IMR-90 (cell line): ENCODE measurements around the gene BEND3. TPM values are rescaled to one million over a fixed set of nuclear protein-coding genes. Genes with fewer than 3 reads are reported as not detected.
"Not testable (repeated sequence)": the region's sequence is repeated elsewhere in the genome, so short reads cannot be mapped to it uniquely, and the experiment has no call there.

ENCODE experiments used
- ATAC-seq: fragments of 200-7000 bp; cut with Tn5 transposase; 2 replicates; pipeline ENCODE4 v1.9.1; 2020; ENCODE audit warnings: low read depth, mild to moderate bottlenecking, moderate library complexity
- BruUV-seq: library from RNA; stranded (reverse); fragments of 400-500 nt; replicated peaks from 2 replicates; lab custom pipeline; 2021; lab: Mats Ljungman, UMichigan
- CTCF ChIA-PET: fragments of 300-600 bp; formaldehyde crosslinking; extraction: SDS; loops from one replicate; lab custom pipeline; 2021; ENCODE audit warnings: antibody characterized with exemption; lab: Yijun Ruan, JAX
- POLR2A ChIA-PET: fragments of 300-600 bp; sonication (Branson Sonifier 250); formaldehyde crosslinking; loops from one replicate; lab custom pipeline; 2022; ENCODE audit warnings: antibody characterized with exemption; ENCODE audit not compliant: unreplicated experiment; lab: Charles Lee
- DNase-seq: peaks from one replicate; pipeline ENCODE4 v3.0.0; 2013
- H2AFZ ChIP-seq: replicated peaks from 2 replicates; pipeline ENCODE3; 2013; ENCODE audit warnings: low read length, mild to moderate bottlenecking; ENCODE audit not compliant: poor library complexity
- H2AK5ac ChIP-seq: 2 replicates; pipeline ENCODE4 v1.6.1; 2013; ENCODE audit warnings: low read depth, low read length, inconsistent platforms
- H2AK9ac ChIP-seq: replicated peaks from 2 replicates; pipeline ENCODE3; 2013; ENCODE audit warnings: mild to moderate bottlenecking, low read depth, low read length, moderate library complexity; ENCODE audit not compliant: poor library complexity
- H2BK120ac ChIP-seq: 2 replicates; pipeline ENCODE4 v1.6.1; 2013; ENCODE audit warnings: low read depth, low read length, inconsistent platforms
- H2BK15ac ChIP-seq: 3 replicates; pipeline ENCODE4 v1.6.1; 2013; ENCODE audit warnings: low read depth, low read length, inconsistent platforms
- H2BK20ac ChIP-seq: 2 replicates; pipeline ENCODE4 v1.6.1; 2013; ENCODE audit warnings: low read depth, mild to moderate bottlenecking, inconsistent platforms, low read length, moderate library complexity
- H2BK5ac ChIP-seq: 2 replicates; pipeline ENCODE4 v1.6.1; 2013; ENCODE audit warnings: mild to moderate bottlenecking, low read depth, low read length, inconsistent platforms; ENCODE audit not compliant: poor library complexity, severe bottlenecking
- H3K14ac ChIP-seq: replicated peaks from 2 replicates; pipeline ENCODE4 v1.6.1; 2013; ENCODE audit warnings: low read depth, low read length, inconsistent platforms
- H3K18ac ChIP-seq: 2 replicates; pipeline ENCODE4 v1.6.1; 2013; ENCODE audit warnings: low read depth, low read length, control low read depth
- H3K23ac ChIP-seq: 2 replicates; pipeline ENCODE4 v1.6.1; 2013; ENCODE audit warnings: low read depth, low read length, inconsistent platforms
- H3K27ac ChIP-seq: 2 replicates; pipeline ENCODE4 v1.5.1; 2013; ENCODE audit warnings: mild to moderate bottlenecking, control low read depth, low read length; ENCODE audit not compliant: insufficient read depth
- H3K27me3 ChIP-seq: 2 replicates; pipeline ENCODE4 v1.6.1; 2013; ENCODE audit warnings: low read length; ENCODE audit not compliant: control insufficient read depth, insufficient read depth
- H3K36me3 ChIP-seq: 2 replicates; pipeline ENCODE4 v1.6.1; 2013; ENCODE audit warnings: low read length, mixed read lengths; ENCODE audit not compliant: control insufficient read depth, insufficient read depth
- H3K4ac ChIP-seq: 2 replicates; pipeline ENCODE4 v1.6.1; 2013; ENCODE audit warnings: low read depth, low read length, inconsistent platforms
- H3K4me1 ChIP-seq: 2 replicates; pipeline ENCODE4 v1.6.1; 2013; ENCODE audit warnings: low read length, mixed read lengths; ENCODE audit not compliant: control insufficient read depth, insufficient read depth
- H3K4me2 ChIP-seq: 2 replicates; pipeline ENCODE4 v1.6.1; 2013; ENCODE audit warnings: low read depth, mild to moderate bottlenecking, control low read depth, low read length, moderate library complexity
- H3K4me3 ChIP-seq: 2 replicates; pipeline ENCODE4 v1.5.1; 2013; ENCODE audit warnings: low read depth, mild to moderate bottlenecking, control low read depth, low read length, moderate library complexity; ENCODE audit not compliant: insufficient read depth
- H3K56ac ChIP-seq: 2 replicates; pipeline ENCODE4 v1.6.1; 2013; ENCODE audit warnings: low read length, inconsistent platforms; ENCODE audit not compliant: insufficient read depth; ENCODE audit errors: extremely low read depth
- H3K79me1 ChIP-seq, 2 experiments: 2 replicates each; pipeline ENCODE4 v1.6.1; 2013; ENCODE audit warnings: low read length in 2 of 2, inconsistent platforms in 1 of 2, low read depth in 1 of 2
- H3K9ac ChIP-seq: 2 replicates; pipeline ENCODE4 v1.6.1; 2013; ENCODE audit warnings: low read depth, low read length, control low read depth
- H3K9me1 ChIP-seq: 2 replicates; pipeline ENCODE4 v1.6.1; 2013; ENCODE audit warnings: low read length, inconsistent platforms; ENCODE audit not compliant: insufficient read depth
- H3K9me3 ChIP-seq: 2 replicates; pipeline ENCODE4 v1.6.1; 2013; ENCODE audit warnings: low read length; ENCODE audit not compliant: control insufficient read depth, insufficient read depth
- H4K20me1 ChIP-seq: 2 replicates; pipeline ENCODE4 v1.6.1; 2013; ENCODE audit warnings: low read length, inconsistent platforms; ENCODE audit not compliant: insufficient read depth
- H4K5ac ChIP-seq: 2 replicates; pipeline ENCODE4 v1.6.1; 2013; ENCODE audit warnings: mild to moderate bottlenecking, low read depth, low read length, control low read depth
- H4K8ac ChIP-seq, 2 experiments: 2 replicates each; pipeline ENCODE4 v1.6.1; 2013; ENCODE audit warnings: low read depth in 2 of 2, low read length in 2 of 2, control low read depth in 1 of 2, inconsistent platforms in 1 of 2
- H4K91ac ChIP-seq: 2 replicates; pipeline ENCODE4 v1.6.1; 2013; ENCODE audit warnings: low read depth, low read length, inconsistent platforms; ENCODE audit not compliant: insufficient read depth
- MAFK ChIP-seq: IDR thresholded peaks from 2 replicates; pipeline ENCODE4 v1.6.1; 2012; ENCODE audit warnings: low read depth, low read length, improper control_type of control experiment
- WGBS, 2 experiments: methylation state at CpG; one replicate each; pipeline versions ENCODE4 v1.1.5 to v1.1.7; 2013; ENCODE audit warnings: missing lambda C conversion rate in 2 of 2; ENCODE audit not compliant: insufficient read length in 1 of 2; ENCODE audit errors: extremely low coverage in 2 of 2; 5-methylcytosine and 5-hydroxymethylcytosine counted together
- dilution Hi-C: fragments of 300-500 bp; cut with HindIII; formaldehyde crosslinking; loops from one replicate; pipeline ENCODE4 v1.14.3; 2018; ENCODE audit warnings: low sequenced_read_pairs; ENCODE audit not compliant: unreplicated experiment
- in situ Hi-C: fragments of 300-500 bp; cut with MboI; formaldehyde crosslinking; loops from 3 replicates; pipeline ENCODE4 v1.14.3; 2019; ENCODE audit warnings: low sequenced_read_pairs, inconsistent platforms, mixed read lengths
- intact Hi-C: fragments of 100-400 bp; cut with micrococcal nuclease; formaldehyde crosslinking; loops from 2 replicates; pipeline ENCODE4 v1.10.0; 2022
- polyA plus RNA-seq, 3 experiments: library from polyadenylated mRNA; depleted of rRNA; stranded (reverse); fragments of >200 nt; gene quantifications; 2 replicates each; pipeline ENCODE4 v1.2.3, GENCODE V29; 2012; ENCODE audit warnings: low replicate concordance in 1 of 3
- total RNA-seq: library from RNA; depleted of rRNA; stranded (reverse); fragments of >200 nt; gene quantifications from 2 replicates; pipeline ENCODE4 v1.2.3, GENCODE V29; 2012

The BEND3 gene
- total and polyA plus RNA-seq, 2 of the 4 experiments (the other 2 are of a cell fraction) = 1.2 to 1.8 TPM

DNA sequence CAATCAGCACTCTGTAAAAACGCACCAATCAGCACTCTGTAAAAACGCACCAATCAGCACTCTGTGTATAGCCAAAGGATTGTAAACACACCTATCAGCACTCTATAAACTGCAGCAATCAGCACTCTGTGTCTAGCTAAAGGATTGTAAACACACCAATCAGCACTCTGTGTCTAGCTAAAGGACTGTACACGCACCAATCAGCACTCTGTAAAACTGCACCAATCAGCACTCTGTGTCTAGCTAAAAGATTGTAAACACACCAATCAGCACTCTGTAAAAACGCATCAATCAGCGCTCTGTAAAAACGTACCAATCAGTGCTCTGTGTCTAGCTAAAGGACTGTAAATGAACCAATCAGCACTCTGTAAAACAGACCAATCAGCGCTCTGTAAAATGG lies 30.9 kb downstream of the BEND3 start:
- H3K27ac ChIP-seq, ATAC-seq, dilution Hi-C loops, H3K9me1 ChIP-seq, BruUV-seq, H3K9ac ChIP-seq, H3K18ac ChIP-seq, H2BK5ac ChIP-seq, H3K14ac ChIP-seq, H2AFZ ChIP-seq, H3K9me3 ChIP-seq, H2BK15ac ChIP-seq, DNase-seq, H3K4ac ChIP-seq, H3K4me2 ChIP-seq, H3K4me1 ChIP-seq, H4K91ac ChIP-seq, H3K36me3 ChIP-seq, intact Hi-C loops, H4K20me1 ChIP-seq, H2BK20ac ChIP-seq, H2AK5ac ChIP-seq, H3K79me1 ChIP-seq, H3K56ac ChIP-seq, H4K5ac ChIP-seq, POLR2A ChIA-PET, H2AK9ac ChIP-seq, H4K8ac ChIP-seq, H3K4me3 ChIP-seq, H2BK120ac ChIP-seq, in situ Hi-C loops, H3K27me3 ChIP-seq, H3K23ac ChIP-seq: not testable (repeated sequence)
- CTCF ChIA-PET = interaction anchor here (0.6 kb wide), 1 partner anchor 31 kb away, joined by 4 read pairs; no protein-coding TSS in a partner anchor
- TF ChIP-seq MAFK = peak; percentile 26; the same call in 1 of the 2 replicates
- WGBS, 2 experiments = 100% methylated on average over 3 of the region's 7 CpGs; no CpG with 5 or more reads in 1 of the 2 experiments
